HS-27A (cell line): ENCODE measurements around the gene VEGFB.
A peak's percentile ranks its signal among the peaks of the same experiment; 100 is the strongest.

Experiments
- DNase-seq: peaks from one replicate; pipeline ENCODE4 v3.0.0-alpha.2; 2012; ENCODE audit warnings: low read depth, missing footprints

VEGFB gene

DNA sequence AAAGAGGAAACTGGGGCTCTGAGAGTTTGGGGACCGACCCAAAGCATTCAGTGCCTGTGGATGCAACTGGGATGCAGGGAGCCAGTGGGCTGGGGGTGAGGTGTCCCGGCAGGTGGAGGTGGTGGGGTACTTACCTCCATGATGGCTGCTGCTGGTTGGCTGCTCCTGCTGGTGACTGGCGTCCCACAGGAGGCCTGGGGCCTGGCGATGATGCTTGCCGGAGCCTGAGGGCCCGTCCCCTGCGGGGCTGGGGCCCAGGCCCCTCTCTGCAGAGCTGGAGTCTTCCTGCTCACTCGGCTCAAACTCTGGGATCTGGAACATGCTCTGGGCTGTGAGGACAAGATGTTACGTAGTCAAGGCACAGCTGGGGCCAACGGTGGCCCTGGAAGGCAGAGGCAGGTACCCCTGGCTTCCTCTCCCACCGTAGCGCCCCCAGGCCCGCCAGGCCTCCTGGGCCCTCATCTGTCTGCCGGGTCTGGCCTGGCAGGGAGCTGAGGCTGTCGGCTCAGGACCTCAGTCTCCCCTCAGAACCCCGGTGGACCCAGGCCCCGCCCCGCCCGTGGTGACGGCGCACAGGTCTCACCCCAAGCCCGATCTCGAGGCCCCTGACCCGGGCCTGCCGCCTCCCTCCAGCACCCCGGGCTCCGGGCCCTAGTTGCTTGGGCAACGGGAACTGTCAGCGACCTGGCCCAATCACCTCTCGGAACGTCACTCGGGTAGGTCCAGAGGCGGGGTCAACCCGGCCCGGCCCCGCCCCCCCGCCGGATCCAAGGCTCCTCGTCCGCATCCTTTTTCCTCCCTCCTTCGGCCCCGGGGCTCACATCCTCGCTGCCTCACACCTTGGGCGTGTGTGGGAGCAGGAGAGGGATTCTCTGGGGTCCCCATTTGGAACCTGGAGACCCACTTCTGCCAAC is 49.9 kb downstream of the VEGFB start, which contains the start of gene BAD:
BAD (minus strand) TSS at position 618 of the 914 bp plus-strand sequence; CDS start at position 321, 297 bp downstream.
- DNase-seq: peak; percentile 84

DNA sequence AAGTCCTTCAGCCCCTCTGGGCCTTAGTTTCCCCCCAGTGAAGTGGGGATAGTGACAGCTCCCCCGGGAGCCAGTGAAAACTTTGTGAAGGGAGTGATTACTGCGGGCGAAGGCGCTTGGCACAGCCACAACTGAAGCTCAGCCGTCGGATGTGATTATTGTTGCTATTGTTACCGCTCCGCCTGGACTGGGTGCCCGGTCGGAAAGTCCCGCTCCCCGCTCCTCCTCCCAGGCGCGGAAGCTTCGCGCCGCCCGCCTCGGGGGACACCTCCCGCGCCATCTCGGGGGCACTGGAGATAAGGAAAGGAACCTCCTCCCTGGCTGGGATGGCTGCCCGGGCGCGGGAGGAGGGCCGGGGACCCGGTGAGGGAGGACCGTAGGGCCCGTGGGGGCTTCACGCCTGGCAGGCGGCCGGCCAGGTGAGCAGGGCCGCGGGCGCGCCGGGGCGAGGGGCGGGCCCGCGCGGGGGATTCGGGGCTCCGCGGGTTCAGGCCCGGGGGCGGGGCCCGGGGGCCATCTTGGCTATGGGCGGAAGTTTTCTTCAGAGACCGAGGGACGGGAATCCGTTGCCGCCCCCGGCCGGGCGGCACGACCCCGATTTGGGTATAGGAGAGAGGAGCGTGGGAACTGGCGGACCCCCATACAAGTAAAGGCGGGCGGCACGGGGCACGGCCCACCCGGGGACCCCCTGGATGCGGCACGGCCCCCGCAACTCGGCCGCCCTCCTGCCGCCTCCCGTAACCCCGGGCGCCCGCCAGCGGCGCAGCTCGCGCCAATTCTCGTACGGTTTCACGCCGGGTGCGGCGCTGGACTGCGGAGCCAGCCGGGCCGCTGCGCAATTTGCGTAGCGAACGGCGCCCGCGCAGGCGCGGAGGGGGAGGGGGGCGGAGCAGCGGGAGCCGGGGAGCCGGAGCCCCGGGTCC is 50.8 kb downstream of the VEGFB start, which contains the start of gene GPR137:
GPR137 (plus strand) TSS at position 887 of the 923 bp plus-strand sequence. CDS start 677 bp downstream, outside the sequence.
- DNase-seq: no peak

DNA sequence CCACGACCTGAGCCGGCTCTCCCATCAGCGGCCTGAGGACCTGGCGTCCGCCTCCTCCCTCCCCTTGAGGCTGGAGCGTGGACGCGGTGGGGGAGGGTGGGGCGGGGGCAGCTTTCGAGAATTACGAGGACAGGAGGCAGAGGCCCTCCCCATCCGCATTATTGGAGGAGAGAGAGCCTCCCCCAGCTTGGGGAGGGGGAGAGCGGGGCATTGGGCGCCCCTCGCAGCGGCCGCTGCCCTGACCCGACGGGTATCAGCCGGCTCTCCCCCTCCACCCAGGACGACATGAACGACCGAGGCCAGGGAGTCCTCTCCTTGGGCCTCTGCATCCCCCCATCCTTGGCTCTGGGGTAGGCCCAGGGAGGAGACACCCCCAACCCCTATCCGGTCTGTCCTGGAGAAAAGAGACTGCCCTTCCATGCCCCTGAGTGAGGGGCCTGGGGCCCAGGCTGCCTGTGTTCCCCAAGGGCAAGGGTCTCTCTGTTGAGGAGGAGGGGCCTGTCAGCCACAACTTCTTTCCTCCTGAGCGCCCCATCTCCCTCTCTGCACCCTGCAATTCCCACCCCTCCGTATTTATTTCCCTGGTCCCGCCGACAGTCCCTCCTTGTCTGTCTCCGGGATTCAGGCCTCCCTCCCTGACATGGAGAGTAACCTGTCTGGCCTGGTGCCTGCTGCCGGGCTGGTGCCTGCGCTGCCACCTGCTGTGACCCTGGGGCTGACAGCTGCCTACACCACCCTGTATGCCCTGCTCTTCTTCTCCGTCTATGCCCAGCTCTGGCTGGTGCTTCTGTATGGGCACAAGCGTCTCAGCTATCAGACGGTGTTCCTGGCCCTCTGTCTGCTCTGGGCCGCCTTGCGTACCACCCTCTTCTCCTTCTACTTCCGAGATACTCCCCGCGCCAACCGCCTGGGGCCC is 51.8 kb downstream of the VEGFB start:
- no peak for DNase-seq

DNA sequence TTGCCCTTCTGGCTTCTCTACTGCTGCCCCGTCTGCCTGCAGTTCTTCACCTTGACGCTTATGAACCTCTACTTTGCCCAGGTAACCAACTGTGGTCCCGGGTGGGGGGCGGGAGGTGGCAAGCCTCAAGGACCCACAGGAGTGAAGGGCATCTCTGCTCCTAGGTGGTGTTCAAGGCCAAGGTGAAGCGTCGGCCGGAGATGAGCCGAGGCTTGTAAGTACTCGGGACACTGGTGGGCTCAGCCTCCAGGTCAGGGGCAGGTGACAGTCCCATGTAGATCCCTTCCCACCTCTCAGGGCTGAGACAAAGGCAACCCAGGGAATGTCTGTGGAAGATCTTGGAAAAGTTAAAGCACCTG is 52.4 kb downstream of the VEGFB start:
- DNase-seq: no peak

DNA sequence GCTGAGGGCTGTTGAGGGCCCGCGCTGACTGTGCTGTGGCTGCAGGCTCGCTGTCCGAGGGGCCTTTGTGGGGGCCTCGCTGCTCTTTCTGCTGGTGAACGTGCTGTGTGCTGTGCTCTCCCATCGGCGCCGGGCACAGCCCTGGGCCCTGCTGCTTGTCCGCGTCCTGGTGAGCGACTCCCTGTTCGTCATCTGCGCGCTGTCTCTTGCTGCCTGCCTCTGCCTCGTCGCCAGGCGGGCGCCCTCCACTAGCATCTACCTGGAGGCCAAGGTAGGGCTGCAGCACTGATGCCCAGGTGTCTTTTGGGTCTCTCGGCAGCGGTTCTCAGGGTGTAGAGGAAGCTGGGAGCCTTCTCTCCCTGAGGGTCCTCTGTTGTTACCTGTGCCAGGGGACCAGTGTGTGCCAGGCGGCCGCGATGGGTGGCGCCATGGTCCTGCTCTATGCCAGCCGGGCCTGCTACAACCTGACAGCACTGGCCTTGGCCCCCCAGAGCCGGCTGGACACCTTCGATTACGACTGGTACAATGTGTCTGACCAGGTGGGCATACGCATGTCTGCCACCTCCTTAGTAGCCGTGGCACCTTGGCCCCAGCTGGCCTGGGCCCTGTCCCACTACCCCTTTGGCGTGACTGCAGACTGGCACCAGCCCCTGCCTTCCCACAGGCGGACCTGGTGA is 53.4 kb downstream of the VEGFB start:
- no peak for DNase-seq

DNA sequence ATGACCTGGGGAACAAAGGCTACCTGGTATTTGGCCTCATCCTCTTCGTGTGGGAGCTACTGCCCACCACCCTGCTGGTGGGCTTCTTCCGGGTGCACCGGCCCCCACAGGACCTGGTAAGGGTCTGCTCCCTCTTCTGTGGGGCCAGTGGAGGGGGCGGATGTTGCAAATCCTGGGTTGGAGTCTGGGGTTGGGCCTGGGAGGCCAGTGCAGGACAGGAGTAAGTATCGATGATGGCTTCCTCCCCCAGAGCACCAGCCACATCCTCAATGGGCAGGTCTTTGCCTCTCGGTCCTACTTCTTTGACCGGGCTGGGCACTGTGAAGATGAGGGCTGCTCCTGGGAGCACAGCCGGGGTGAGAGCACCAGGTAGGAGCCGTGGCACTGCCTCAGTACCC is 54.0 kb downstream of the VEGFB start:
- DNase-seq: no peak
